Mucosa of descending colon (tissue), 3 donors: ENCODE data around the gene DNAJC13. TPM values are rescaled to one million over a fixed set of nuclear protein-coding genes. Genes with fewer than 3 reads are reported as not detected.

Experiments
- ATAC-seq: fragments of 200-7000 bp; cut with Tn5 transposase; one replicate; pipeline ENCODE4 v1.9.1; 2020; ENCODE audit warnings: mild to moderate bottlenecking, moderate library complexity
- DNase-seq, 3 donors: peaks; one replicate each; pipeline ENCODE4 v3.0.0-alpha.2; 2020
- H3K36me3 ChIP-seq: fragments of 200-600 bp; one replicate; pipeline ENCODE4 v1.8.0; 2021; ENCODE audit warnings: low read depth, mild to moderate bottlenecking
- H3K4me1 ChIP-seq: fragments of 200-600 bp; one replicate; pipeline ENCODE4 v1.8.0; 2021; ENCODE audit warnings: low read depth, mild to moderate bottlenecking
- H3K4me3 ChIP-seq: fragments of 200-600 bp; one replicate; pipeline ENCODE4 v1.8.0; 2021; ENCODE audit warnings: mild to moderate bottlenecking
- H3K9me3 ChIP-seq: fragments of 200-600 bp; one replicate; pipeline ENCODE4 v1.8.0; 2021; ENCODE audit warnings: mild to moderate bottlenecking
- CTCF ChIP-seq: fragments of 200-600 bp; IDR thresholded peaks from one replicate; pipeline ENCODE4 v1.8.0; 2022; ENCODE audit warnings: antibody characterized with exemption, mild to moderate bottlenecking
- intact Hi-C, 2 donors: fragments of 100-400 bp; cut with DNase I in 1 of 2; cut with micrococcal nuclease in 1 of 2; formaldehyde crosslinking; loops; one replicate each; pipeline versions ENCODE4 v1.11.0 to v1.11.1; 2022; cut with DNase I, micrococcal nuclease
- total RNA-seq, 3 donors: library from RNA; stranded (reverse); fragmentation: NEBNext Ultra II Directional in 2 of 3; extraction: Animal tissue kit (Norgen Biotek cat#: 25700) in 2 of 3; gene quantifications; one replicate each; pipeline versions ENCODE4 v1.2.1 to v1.2.4, GENCODE V29; 2021 to 2023
- donor health status: DM: no; HTN: no; CAD: no; lungs with moderate emphysema.
- donor health status: DM: no; HTN: no; CAD: no.
- donor health status: DM: no; HTN: yes; CAD: no.

The DNAJC13 gene
- total RNA-seq, 3 donors from 2014 or later, result 47.6 to 62.0 (median 60.4) TPM

GRCh38 chr3:132404276-132404675 lies 13.0 kb upstream of the DNAJC13 start:
- DNase-seq (no peak), ATAC-seq (no peak)
- Histone ChIP-seq H3K9me3 (no peaks in the 10 kb centered on the region), H3K4me3 (no peak overlapping the region), H3K4me1 (no peaks in the 10 kb centered on the region), H3K36me3 (no peaks in the 10 kb centered on the region)
- intact Hi-C loops, result loop anchor here in 1 of 2 donors (10.0 kb wide), 1 partner anchor 49 kb away; no protein-coding TSS in a partner anchor
- no peak for TF ChIP-seq CTCF

GRCh38 chr3:132405188-132405587 lies 12.1 kb upstream of the DNAJC13 start:
- H3K36me3 ChIP-seq, result no peaks in the 10 kb centered on the region
- peak; percentile 70 for ATAC-seq
- no peaks in the 10 kb centered on the region for H3K9me3 ChIP-seq
- intact Hi-C loops, result loop anchor here in 1 of 2 donors (10.0 kb wide), 1 partner anchor 50 kb away; no protein-coding TSS in a partner anchor
- no peaks in the 10 kb centered on the region for H3K4me1 ChIP-seq
- DNase-seq, result no peak
- H3K4me3 ChIP-seq, result no peak overlapping the region
- no peak for TF ChIP-seq CTCF

GRCh38 chr3:132405609-132406299 lies 11.5 kb upstream of the DNAJC13 start:
- Histone ChIP-seq H3K36me3 (no peaks in the 10 kb centered on the region), H3K4me1 (no peaks in the 10 kb centered on the region), H3K4me3 (no peak overlapping the region), H3K9me3 (no peaks in the 10 kb centered on the region)
- intact Hi-C loops, result loop anchor here in 1 of 2 donors (10.0 kb wide), 1 partner anchor 51 kb away; no protein-coding TSS in a partner anchor
- ATAC-seq (no peak), DNase-seq (no peak)
- no peak for TF ChIP-seq CTCF

GRCh38 chr3:132406587-132406986 lies 10.7 kb upstream of the DNAJC13 start:
- intact Hi-C loops, result loop anchor here in 1 of 2 donors (10.0 kb wide), 1 partner anchor 52 kb away; no protein-coding TSS in a partner anchor
- H3K4me1 ChIP-seq, result no peaks in the 10 kb centered on the region
- ATAC-seq, result no peak
- no peaks in the 10 kb centered on the region for H3K9me3 ChIP-seq
- TF ChIP-seq CTCF, result no peak
- DNase-seq, result no peak
- no peak overlapping the region for H3K4me3 ChIP-seq
- no peaks in the 10 kb centered on the region for H3K36me3 ChIP-seq

- DNase-seq, result no peak
- H3K9me3 ChIP-seq, result no peaks in the 10 kb centered on the region
- intact Hi-C loops, result loop anchor here in 1 of 2 donors (10.0 kb wide), 1 partner anchor 52 kb away; no protein-coding TSS in a partner anchor
- H3K4me3 ChIP-seq, result no peak overlapping the region
- H3K36me3 ChIP-seq, result no peaks in the 10 kb centered on the region
- no peak for TF ChIP-seq CTCF
- no peak for ATAC-seq
- no peaks in the 10 kb centered on the region for H3K4me1 ChIP-seq
Observed at GRCh38 chr3:132407025-132407424, 10.3 kb upstream of the DNAJC13 start.
